ENCODE measurements around the gene DCLK3. TPM values are rescaled to one million over a fixed set of nuclear protein-coding genes. Genes with fewer than 3 reads are reported as not detected.

Gene DCLK3
- total and polyA plus RNA-seq, 8 donors = 0.04 to 0.16 (median 0.07) TPM; not detected in 3

GRCh38 chr3:36751326-36751725 is 13.0 kb downstream of the DCLK3 start:
- H3K27ac ChIP-seq = no peak overlapping the region
- H3K4me3 ChIP-seq = no peak overlapping the region
- WGBS, 2 donors = 49 to 50% methylated on average over 1 of the region's 1 CpG
- no peak for FAIRE-seq
- H3K27me3 ChIP-seq = no peaks in the 10 kb centered on the region
- intact Hi-C loops (cut with DNase I) = no loop called here
- H3K36me3 ChIP-seq = no peaks in the 10 kb centered on the region
- no peaks in the 10 kb centered on the region for H3K4me1 ChIP-seq
- no peaks in the 10 kb centered on the region for H3K9me3 ChIP-seq
- no peak for TF ChIP-seq CTCF (IDR thresholded peaks at IDR 0.05)
- no peak for DNase-seq
- ATAC-seq = no peak

DNA sequence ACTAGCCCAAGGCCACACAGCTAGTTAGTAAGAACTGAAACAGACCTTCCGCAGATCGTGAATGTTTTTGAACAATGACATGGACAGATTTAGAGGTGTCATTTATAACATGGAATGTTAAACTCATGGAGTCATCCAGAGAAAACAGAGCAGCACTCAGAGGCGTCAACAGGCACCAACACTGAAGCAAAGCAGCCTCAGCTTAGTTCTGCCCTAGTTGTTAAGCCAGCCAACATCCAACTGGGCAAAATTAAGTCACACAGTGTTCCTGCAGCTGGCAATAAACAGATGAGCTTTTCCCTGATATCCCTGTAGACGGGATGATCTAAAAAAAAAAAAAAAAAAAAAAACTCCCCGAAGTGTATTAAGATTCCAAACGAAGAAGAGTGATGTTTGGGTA is 13.6 kb downstream of the DCLK3 start:
- 64 to 77% methylated on average over 6 of the region's 6 CpGs for WGBS, 2 donors
- H3K27ac ChIP-seq = no peak overlapping the region
- H3K36me3 ChIP-seq = no peaks in the 10 kb centered on the region
- DNase-seq = no peak
- no peaks in the 10 kb centered on the region for H3K9me3 ChIP-seq
- no peak overlapping the region for H3K4me3 ChIP-seq
- no peaks in the 10 kb centered on the region for H3K27me3 ChIP-seq
- ATAC-seq = no peak
- no peak for TF ChIP-seq CTCF (IDR thresholded peaks at IDR 0.05)
- H3K4me1 ChIP-seq = no peaks in the 10 kb centered on the region
- FAIRE-seq = no peak
- intact Hi-C loops (cut with DNase I) = no loop called here

GRCh38 chr3:36744763-36745162 is 19.6 kb downstream of the DCLK3 start:
- no peak for ATAC-seq
- intact Hi-C loops (cut with DNase I) = no loop called here
- no peaks in the 10 kb centered on the region for H3K9me3 ChIP-seq
- no peaks in the 10 kb centered on the region for H3K27me3 ChIP-seq
- no peaks in the 10 kb centered on the region for H3K4me1 ChIP-seq
- FAIRE-seq = no peak
- 47 to 57% methylated on average over 6 of the region's 6 CpGs for WGBS, 2 donors
- no peak overlapping the region for H3K4me3 ChIP-seq
- no peaks in the 10 kb centered on the region for H3K36me3 ChIP-seq
- no peak overlapping the region for H3K27ac ChIP-seq
- no peak for TF ChIP-seq CTCF (IDR thresholded peaks at IDR 0.05)
- DNase-seq = no peak

- no peak for DNase-seq
- ATAC-seq = no peak
- WGBS, 2 donors = 77% methylated on average over 2 of the region's 2 CpGs
- TF ChIP-seq CTCF (IDR thresholded peaks at IDR 0.05) = no peak
- no peak overlapping the region for H3K4me3 ChIP-seq
- no peak for FAIRE-seq
- H3K4me1 ChIP-seq = no peaks in the 10 kb centered on the region
- no peaks in the 10 kb centered on the region for H3K9me3 ChIP-seq
- no peak overlapping the region for H3K27ac ChIP-seq
- H3K36me3 ChIP-seq = no peaks in the 10 kb centered on the region
- no peaks in the 10 kb centered on the region for H3K27me3 ChIP-seq
- intact Hi-C loops (cut with DNase I) = no loop called here
Observed at GRCh38 chr3:36743826-36744225, 20.5 kb downstream of the DCLK3 start.

GRCh38 chr3:36741285-36741684 is 23.1 kb downstream of the DCLK3 start:
- FAIRE-seq (no peak), DNase-seq (no peak), ATAC-seq (no peak)
- intact Hi-C loops (cut with DNase I) = no loop called here
- Histone ChIP-seq H3K9me3 (no peaks in the 10 kb centered on the region), H3K27me3 (no peaks in the 10 kb centered on the region), H3K36me3 (no peaks in the 10 kb centered on the region), H3K27ac (no peak overlapping the region), H3K4me1 (no peaks in the 10 kb centered on the region), H3K4me3 (no peak overlapping the region)
- no peak for TF ChIP-seq CTCF (IDR thresholded peaks at IDR 0.05)
- WGBS, 2 donors = 88 to 95% methylated on average over 2 of the region's 2 CpGs
